Fibroblast of mammary gland (primary cell): ENCODE data around the gene SEC16B.
A peak's percentile ranks its signal among the peaks of the same experiment; 100 is the strongest.

Experiments
- DNase-seq: peaks from one replicate; pipeline ENCODE4 v3.0.0-alpha.2; 2010; ENCODE audit warnings: low read depth
- H3K4me3 ChIP-seq: 2 replicates; pipeline ENCODE4 v1.5.1; 2011; ENCODE audit warnings: low read depth, mild to moderate bottlenecking, low read length, moderate library complexity; ENCODE audit not compliant: control insufficient read depth
- TF ChIP-seq, protein P1 (sequence below): conservative IDR thresholded peaks from 2 replicates; pipeline ENCODE4 v1.5.1; 2011; ENCODE audit warnings: low read depth, low read length, inconsistent platforms; ENCODE audit not compliant: control insufficient read depth, insufficient read depth

SEC16B gene

DNA sequence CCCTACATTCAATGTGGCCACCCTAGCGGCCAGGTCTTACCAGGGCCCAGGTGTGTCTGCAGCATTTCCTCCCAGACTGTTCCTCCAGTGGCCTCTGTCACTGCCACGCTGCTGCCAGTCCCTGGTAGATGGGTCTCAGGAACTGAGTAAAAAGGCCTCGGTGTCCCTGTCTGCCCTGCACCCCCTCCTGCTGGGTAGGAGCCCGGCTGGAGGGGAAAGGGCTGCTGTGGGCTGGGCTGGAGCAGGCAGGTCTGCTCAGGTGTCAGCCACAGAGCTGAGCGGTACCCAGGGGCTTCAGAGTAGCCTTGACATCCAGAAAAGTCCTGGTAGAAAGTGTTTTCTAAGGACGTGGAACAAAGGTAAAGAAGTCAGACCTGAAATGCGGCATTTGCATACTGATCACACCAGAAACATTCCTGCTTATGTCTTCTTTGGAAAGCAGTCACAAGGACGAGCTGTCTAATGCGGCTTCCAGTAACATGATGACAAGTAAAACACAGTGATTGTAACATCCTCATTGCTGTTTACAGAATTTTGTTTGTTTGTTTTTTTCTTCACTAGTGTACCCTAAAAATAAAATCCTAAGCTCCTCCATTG, 32.6 kb downstream of the SEC16B start:
- no peak for DNase-seq
- TF ChIP-seq, protein P1, sequence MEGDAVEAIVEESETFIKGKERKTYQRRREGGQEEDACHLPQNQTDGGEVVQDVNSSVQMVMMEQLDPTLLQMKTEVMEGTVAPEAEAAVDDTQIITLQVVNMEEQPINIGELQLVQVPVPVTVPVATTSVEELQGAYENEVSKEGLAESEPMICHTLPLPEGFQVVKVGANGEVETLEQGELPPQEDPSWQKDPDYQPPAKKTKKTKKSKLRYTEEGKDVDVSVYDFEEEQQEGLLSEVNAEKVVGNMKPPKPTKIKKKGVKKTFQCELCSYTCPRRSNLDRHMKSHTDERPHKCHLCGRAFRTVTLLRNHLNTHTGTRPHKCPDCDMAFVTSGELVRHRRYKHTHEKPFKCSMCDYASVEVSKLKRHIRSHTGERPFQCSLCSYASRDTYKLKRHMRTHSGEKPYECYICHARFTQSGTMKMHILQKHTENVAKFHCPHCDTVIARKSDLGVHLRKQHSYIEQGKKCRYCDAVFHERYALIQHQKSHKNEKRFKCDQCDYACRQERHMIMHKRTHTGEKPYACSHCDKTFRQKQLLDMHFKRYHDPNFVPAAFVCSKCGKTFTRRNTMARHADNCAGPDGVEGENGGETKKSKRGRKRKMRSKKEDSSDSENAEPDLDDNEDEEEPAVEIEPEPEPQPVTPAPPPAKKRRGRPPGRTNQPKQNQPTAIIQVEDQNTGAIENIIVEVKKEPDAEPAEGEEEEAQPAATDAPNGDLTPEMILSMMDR = no peak
- no peak overlapping the region for H3K4me3 ChIP-seq

DNA sequence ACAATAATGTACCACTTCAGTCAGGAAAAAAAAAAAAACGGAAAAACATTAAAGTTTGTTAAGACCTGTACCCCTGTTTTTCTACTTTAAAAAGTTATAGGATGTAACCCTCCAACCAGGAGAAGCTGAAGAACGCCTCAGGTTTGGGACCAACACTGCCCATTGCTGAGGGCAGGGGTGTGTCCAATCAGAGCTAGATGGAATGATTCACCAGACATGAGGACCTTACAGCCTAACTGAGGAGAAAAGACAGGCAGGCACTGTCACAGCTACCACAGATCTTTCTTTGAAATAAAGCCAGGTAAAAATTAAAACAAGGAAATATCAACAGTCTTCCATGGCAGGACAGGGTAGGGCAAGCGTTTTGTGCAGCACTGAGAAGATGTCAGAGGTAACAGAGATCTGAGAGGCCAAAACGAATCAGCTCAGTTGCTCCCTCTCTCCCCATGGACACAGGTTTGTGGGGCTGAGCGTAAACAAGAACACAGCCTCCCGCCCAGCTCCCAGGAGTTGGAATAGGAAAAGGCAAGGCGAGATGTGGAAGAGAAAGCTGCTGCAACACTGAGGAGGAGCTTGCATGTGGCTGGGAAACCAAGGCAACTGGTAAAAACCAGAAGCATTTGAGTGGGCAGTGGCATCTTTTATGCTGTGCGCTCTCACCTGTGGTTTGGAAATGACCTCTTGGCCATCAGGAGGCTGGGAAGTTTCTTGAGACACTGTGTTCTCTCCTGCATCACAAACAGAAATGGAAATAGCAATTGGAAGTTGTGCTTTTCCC, 34.0 kb downstream of the SEC16B start:
- no peak overlapping the region for H3K4me3 ChIP-seq
- DNase-seq = no peak
- TF ChIP-seq, protein P1 = no peak

DNA sequence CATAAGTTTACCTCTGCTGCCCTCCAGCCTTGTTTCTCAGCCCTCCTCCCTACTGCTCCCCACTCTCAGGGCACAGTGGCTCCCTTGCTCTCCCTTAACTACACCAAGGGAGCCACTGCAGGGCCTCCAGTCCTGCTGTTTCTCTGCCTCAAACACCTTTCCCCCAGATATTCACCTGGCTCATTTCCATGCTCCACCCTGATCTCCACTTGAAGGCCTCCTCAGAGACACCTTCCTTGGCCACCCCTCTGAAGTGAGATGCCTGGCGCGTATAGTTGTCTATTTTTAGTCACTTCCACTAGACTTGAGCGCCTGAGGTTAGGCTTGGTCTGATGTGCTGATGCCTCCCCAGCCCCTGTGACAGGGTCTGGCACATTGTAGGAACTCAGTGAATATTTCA, 34.9 kb downstream of the SEC16B start:
- TF ChIP-seq, protein P1 = no peak
- no peak overlapping the region for H3K4me3 ChIP-seq
- DNase-seq = no peak

GRCh38 chr1:177934461-177934860, 35.4 kb downstream of the SEC16B start:
- H3K4me3 ChIP-seq = no peak overlapping the region
- TF ChIP-seq, protein P1 = no peak
- DNase-seq = no peak

- TF ChIP-seq, protein P1 = no peak
- peak; percentile 24 for DNase-seq
- no peak overlapping the region for H3K4me3 ChIP-seq
Measured at GRCh38 chr1:177933881-177934280, 36.0 kb downstream of the SEC16B start.

GRCh38 chr1:177932123-177932522, 37.7 kb downstream of the SEC16B start:
- no peak for DNase-seq
- TF ChIP-seq, protein P1 = no peak
- H3K4me3 ChIP-seq = no peak overlapping the region
